DMS 273 treated with DMSO at 0.1 percent for 48 hours (cell line): ENCODE data around the gene TUBB2A.
"Not testable (repeated sequence)": the region's sequence is repeated elsewhere in the genome, so short reads cannot be mapped to it uniquely, and the experiment has no call there.

ENCODE experiments used
- DNase-seq: peaks from one replicate; lab custom pipeline; 2025; lab: John Stamatoyannopoulos, UW

The TUBB2A gene

DNA sequence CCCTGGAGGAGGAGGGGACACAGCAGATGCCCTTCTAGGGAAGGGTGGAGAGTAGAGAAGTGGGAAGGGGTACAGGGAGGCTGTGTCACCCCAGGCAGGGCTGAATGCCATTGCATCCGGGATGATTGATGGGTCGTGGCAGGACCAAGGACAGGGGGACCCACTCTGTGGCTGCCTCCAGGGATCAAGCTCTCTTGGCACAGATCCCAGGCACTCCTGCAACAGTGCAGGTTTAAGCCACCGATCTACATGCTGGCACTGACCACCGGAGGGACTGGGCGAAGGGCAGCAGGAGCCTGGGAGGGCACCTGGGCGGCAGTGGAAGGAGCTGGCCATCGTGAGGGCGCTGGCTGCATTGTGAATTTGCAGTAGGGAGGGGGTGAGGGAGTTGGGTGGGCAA is 22.6 kb upstream of the TUBB2A start:
- DNase-seq: not testable (repeated sequence)

DNA sequence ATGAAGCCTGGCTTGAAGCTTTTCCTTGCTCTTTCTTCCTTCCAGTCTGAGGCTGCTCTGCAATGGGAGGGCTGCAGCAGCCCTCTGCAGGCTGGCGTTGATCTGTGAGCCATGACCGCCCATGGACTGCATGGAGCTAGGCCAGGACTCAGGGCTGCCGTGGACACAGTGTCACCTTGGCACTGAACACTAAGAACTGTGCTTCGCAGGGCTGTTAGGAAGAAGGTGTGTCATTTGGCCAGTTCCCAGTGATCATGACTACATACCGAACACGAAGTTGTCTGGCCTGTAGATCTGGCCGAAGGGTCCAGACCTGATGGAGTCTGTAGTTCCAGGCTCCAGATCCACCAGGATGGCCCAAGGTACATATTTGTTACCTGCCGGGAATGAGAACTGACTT is 21.3 kb upstream of the TUBB2A start:
- not testable (repeated sequence) for DNase-seq

DNA sequence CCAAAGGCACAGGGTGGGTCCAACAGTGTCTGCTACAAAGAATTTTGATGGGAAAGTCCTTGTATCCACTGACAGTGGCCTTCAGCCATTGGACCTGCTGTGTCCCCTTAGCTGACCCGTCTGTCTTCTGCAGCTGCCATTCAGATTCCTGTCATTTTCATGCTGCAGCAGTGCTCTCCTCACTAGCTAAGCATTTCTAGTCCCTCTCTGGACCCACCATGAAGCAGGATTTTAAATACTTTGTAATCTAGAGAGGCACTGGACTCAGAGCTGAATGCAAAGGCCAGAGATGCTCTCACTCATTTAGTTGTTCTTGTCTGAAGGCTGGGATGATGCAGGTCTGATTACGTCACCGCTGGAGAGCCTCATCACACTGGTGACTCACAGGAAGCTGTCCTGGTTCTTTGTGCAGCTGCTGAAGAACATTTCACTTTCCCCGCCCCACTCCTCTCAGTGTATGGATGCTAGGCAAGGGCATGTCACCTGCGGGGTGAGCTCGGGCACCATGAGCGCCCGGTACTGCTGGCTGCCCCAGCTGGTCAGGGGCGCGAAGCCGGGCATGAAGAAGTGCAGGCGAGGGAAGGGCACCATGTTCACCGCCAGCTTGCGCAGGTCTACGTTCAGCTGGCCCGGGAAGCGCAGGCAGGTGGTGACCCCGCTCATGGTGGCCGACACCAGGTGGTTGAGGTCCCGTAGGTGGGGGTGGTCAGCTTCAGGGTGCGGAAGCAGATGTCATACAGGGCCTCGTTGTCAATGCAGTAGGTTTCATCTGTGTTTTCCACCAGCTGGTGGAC is 19.4 kb upstream of the TUBB2A start:
- no peak for DNase-seq

DNA sequence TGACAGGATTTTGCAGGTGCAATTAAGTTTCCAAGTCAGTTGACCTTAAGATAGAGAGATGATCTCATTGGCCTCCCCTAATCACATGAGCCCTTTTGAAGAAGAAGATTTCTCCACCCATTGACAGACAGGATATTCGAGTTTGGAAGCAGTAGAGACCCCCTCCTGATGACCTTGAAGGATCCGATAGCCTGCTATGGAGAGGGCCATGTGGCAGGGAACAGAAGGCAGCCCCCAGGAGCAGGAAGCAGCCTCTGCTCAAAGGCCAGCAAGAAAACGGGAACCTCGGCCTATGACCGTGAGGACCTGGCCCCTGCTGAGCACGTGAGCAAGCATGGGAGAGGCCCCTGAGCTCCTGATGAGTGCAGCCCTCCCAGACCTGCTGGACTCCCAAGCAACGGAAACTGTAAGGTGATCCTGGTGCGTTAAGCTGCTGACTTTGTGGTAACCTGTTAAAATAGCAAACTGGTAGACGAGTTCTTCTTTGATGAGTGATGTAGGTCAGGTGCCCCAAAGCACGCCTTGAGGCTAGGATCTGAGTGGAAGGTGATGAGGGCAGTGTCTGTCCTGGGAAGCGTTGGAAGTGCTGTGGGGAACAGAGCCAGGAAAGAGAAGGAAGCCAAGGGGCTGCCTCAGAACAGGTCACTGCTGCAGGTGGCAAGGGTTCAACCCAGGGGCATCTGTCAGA is 18.5 kb upstream of the TUBB2A start:
- DNase-seq: no peak

DNA sequence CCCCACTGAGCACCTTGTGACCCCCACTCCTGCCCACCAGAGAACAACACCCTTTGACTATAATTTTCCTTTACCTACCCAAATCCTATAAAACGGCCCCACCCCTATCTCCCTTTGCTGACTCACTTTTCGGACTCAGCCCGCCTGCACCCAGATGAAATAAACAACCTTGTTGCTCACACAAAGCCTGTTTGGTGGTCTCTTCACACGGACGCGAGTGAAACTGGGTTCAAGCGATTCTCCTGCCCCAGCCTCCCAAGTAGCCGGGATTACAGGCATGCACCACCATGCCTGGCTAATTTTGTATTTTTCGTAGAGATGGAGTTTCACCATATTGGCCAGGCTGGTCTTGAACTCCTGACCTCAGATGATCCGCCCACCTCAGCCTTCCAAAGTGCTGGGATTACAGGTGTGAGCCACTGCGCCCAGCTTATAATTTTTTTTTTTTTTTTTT is 16.3 kb upstream of the TUBB2A start:
- not testable (repeated sequence) for DNase-seq

DNA sequence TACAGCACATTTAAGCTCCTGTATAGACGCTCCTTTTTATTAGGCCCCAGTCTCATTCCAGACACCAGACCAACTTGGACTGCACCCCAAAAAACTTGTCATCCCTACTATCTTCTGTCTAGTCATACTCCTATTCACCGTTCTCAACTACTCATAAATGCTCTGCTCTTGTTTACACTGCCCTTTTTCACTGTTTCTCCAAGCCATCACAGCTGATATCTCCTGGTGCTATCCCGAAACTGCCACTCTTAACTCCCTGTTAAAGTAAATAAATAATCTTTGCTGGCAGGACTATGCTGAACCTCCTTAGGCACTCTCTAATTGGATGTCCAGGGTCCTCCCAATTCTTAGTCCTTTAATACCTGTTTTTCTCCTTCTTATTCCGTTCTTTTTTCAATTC is 15.4 kb upstream of the TUBB2A start:
- not testable (repeated sequence) for DNase-seq

DNA sequence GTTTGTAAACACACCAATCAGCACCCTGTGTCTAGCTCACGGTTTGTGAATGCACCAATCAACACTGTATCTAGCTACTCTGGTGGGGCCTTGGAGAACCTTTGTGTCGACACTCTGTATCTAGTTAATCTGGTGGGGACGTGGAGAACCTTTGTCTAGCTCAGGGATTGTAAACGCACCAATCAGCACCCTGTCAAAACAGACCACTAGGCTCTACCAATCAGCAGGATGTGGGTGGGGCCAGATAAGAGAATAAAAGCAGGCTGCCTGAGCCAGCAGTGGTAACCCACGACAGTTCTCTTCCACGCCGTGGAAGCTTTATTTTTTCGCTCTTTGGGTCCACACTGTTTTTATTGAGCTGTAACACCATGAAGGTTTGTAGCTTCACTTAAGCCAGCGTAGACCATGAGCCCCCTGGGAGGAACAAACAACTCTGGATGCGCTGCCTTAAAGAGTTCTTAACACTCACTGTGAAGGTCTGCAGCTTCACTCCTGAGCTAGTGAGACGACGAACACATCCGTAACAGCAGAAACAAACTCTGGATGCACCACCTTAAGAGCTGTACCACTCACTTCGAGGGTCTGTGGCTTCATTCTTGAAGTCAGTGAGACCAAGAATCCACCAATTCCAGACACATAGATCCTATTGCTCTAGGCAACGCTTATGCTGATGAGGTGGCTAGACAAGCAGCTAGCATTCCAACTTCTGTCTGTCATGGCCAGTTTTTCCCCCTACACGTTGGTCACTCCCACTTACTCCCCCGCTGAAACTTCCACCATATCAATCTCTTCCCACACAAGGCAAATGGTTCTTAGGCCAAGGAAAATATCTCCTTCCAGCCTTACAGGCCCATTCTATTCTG is 14.2 kb upstream of the TUBB2A start:
- DNase-seq: not testable (repeated sequence)

DNA sequence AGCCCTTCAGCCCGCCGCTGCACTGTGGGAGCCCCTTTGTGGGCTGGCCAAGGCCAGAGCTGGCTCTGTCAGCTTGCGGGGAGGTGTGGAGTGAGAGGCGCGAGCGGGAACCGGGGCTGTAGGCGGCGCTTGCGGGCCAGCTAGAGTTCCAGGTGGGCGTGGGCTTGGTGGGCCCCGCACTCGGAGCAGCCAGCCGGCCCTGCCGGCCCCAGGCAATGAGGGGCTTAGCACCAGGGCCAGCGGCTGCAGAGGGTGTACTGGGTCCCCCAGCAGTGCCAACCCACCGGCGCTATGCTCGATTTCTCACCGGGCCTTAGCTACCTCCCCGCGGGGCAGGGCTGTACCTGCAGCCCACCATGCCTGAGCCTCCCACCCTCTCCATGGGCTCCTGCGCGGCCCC is 13.3 kb upstream of the TUBB2A start:
- DNase-seq: not testable (repeated sequence)

DNA sequence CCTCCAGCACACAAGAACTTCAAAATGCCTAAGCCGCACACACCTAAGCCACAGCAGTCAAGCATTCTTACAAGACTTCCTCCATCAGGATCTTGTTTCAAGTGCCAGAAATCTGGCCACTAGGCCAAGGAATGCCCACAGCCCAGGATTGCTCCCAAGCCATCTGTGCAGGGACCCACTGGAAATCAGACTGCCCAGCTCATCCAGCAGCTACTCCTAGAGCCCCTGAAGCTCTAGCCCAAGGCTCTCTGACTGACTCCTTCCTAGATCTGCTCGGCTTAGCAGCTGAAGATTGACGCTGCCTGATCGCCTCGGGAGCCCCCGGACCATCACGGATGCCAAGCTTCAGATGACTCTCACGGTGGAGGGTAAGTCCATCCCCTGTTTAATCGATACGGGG is 10.7 kb upstream of the TUBB2A start:
- DNase-seq: not testable (repeated sequence)

DNA sequence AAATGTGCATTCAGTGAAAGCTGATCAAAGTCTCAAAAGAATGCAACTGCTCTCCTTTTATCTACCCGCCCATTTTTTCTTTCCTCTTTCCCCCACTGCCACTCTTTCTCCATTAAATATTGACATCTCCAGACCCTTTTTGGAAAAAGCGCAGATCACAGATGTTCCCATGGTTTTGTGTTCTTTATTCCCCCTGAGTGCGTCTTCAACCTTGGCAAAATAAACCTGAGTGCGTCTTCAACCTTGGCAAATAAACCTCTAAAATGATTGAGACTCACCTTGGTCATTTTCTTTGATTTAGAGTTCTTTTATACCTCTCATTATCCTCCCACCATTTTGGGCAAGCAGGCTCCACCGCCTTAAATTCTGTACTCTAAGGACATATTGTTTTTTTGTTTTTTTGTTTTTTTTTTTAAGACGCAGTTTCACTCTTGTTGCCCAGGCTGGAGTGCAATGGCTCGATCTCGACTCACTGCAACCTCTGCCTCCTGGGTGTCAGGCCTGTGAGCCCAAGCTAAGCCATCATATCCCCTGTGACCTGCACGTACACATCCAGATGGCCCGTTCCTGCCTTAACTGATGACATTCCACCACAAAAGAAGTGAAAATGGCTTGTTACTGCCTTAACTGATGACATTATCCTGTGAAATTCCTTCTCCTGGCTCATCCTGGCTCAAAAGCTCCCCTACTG is 9.3 kb upstream of the TUBB2A start:
- DNase-seq: not testable (repeated sequence)

DNA sequence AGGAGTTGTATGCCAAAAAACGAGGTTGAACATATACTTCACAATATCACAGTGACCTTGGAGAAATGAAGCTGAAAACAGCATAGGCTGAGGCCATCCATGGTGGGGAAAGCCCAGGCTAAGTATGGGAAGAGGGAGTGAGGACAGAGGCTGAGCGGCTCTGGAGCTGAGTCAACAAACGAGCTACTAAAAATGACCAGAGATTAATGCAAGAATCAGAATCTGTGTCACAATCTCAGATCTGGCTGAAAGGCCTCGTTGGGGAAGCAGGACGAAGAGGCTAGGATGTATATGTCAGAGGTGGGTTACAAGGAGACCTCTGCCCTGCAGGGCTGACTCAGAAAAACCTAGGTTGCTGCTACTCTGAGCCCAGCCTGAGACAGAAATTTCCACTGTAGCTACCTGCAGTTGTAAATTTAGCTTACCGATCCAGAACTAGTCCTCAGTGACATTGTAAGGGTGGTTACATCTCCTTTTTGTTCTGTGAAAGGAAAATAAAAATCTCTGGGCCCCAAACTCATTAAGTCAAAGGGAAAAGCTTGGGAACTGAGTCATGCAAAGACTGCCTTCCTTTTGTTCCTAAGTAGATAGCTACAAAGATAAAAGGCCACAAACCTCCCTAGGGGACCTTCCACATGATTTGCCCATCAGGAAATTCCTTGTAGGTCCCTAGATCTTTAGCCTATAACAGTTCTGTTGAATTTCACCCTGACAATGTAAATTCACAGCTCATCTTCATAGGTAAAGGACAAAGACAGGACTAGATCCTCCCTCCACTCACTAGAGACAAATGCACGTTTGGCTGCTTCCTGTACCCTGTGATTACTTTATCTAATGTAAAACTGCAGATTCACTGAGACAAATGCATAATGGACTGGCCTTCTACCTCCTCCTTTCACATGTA is 8.5 kb upstream of the TUBB2A start:
- no peak for DNase-seq

DNA sequence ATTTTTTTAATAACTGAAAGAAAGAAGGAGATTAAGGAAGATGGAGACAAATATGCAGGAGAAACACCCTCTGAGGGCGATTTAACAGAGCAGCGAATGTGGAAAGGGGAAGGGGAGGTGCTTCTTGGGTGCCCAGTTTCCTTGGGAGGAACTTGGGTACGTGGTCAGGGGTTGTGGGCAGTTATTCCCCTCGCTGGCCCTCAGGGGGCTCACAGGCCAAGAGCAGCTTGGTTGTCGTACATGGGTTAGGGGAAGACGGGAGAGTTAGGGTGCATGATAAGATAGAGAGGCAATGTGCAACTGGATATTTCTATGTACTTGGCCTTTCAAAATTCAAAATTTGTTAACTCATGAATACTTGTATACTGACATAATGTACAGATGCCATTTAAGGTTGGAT is 7.0 kb upstream of the TUBB2A start:
- DNase-seq: no peak

DNA sequence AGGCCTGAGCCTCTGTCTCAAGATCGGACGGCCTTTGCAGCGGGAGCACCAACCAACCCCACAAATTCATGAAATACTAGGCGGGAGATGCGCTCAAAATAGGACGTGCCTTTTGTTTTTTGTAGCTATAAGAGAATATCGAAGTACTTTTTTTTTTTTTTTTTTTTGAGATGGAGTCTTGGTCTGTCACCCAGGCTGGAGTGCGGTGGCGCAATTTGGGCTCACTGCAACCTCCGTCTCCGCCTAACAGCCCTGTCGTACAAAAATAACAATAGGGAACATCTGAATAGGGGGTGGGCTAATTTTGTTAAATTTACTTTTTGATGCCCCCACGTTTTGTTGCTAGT is 5.9 kb upstream of the TUBB2A start:
- DNase-seq: no peak

DNA sequence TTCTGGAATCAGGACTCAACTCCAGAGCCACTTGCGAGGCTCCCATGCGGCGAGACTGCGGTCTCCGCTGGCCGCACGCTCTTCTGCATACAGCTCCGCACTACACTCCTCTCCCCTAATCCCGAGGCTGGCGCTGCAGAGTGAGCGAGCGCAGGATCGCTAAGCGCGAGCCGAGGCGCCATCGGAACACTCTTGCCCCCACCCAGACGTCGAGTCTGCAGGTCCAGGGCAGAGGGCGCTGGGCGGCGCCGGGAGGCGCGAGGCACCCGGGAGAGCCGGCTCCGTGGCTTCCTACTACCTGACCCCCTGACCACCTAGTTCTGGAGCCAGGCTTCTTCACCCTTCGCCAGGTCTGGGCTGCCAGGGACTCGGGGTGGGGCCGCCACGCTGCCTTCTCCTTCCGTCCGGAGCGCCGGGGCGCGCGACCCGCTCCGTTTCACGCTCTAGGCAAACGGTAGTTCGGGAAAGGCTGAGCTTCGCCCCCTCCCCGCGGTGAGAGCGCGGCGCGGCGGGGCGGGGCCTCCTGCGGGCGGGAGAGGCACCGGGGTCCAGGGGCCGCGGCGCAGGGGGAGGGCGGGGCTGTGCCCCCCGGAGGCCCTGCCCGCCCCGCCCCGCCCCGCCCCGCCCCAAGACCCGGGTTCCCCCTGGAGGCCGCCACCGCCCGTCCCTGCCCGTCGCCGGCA is 5.4 kb upstream of the TUBB2A start:
- DNase-seq: peak; percentile 32

DNA sequence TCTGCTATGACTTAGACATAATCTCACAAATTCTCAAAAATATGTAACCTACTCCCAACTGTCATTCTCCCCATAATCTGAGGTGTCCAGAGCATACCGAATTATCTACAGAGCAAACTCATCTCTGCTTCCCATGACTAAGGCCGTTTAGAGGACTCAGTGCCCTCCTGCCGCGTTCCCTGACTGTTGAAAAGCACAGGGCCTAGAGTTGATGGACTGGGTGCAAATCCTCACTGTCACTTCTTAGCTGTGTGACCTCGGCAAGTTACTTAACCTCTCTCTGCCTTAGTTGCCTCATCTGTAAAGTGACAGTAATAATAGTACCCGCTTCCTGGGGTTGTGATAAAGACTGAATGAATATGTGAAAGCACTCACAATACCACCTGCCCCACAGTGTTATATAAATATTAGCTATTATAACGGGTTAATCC is 4.7 kb upstream of the TUBB2A start:
- no peak for DNase-seq

DNA sequence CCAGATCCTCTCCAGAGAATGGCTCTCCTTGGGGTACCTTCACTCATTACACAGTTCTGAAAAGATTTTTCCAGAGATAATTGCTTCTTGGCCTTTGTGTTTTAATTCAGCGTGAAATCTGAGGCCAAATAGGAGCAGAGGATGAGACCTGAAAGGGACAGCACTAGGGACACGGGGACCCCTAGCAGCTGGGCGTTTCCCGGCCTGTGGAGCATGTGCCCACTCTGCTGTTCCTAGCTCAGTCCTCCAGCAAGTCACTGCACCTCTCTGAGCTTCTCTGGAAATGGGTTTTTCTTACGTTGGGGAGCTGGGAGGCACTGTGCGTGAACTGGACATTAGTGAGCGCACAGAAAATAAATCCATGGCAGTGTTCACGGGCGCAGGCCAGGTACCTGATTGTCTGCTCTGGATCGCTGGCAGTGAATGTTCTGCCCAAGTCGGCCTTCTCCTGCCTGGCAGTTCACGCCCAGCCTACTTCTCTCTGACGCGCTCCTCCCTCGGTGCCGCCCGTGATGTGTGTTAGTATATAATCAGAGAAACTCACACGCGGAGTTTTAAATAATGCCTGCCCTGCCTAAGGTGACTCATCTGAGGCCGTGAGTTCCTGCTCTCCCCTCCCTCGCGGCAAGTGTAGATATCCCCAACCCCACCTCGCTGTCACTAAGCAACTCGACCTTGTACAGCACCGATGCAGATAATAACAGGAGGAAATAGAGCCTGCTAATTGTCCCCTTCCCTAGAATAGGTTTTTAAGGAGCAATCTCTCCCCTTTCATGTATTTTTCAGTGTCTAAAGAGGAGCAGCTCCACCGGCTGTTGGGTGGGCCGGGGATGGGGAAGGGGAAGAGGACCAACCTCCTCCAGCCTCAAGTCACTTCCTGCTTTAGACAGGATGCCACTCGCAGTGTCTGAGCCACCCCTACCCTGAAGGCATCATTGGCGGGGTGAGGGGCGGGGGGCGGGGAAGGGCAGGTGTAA is 2.7 kb upstream of the TUBB2A start:
- no peak for DNase-seq

DNA sequence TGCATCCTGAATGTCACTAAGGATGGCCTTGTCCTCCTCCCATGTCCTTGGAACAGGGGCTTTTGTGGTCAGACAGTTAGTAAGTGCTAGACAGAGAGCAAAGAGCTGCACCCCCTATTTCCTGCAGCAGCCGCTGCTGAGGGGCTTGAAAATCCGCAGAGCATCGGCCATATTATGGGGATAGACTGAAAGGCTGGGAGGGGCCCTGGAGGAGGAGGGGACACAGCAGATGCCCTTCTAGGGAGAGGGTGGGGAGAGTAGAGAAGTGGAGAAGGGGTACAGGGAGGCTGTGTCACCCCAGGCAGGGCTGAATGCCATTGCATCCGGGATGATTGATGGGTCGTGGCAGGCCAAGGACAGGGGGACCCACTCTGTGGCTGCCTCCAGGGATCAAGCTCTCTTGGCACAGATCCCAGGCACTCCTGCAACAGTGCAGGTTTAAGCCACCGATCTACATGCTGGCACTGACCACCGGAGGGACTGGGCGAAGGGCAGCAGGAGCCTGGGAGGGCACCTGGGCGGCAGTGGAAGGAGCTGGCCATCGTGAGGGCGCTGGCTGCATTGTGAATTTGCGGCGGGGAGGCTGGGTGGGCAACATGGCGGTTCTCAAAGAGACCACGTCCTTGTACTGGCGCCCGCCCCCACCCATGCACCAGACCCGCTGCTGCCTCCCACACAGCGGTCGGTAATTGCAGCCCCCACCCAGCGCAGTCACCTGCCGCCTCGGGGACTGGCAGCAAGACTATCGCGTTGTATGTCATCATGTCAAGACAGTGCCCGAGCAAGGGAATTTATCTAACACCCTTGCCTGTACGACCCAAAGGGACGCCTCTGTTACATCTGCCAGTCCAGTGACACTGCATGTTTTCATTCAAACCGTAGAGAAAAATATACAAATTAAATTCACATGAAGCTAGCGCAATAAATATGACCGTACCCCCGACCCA is 887 bp downstream of the TUBB2A start:
- DNase-seq: not testable (repeated sequence)

DNA sequence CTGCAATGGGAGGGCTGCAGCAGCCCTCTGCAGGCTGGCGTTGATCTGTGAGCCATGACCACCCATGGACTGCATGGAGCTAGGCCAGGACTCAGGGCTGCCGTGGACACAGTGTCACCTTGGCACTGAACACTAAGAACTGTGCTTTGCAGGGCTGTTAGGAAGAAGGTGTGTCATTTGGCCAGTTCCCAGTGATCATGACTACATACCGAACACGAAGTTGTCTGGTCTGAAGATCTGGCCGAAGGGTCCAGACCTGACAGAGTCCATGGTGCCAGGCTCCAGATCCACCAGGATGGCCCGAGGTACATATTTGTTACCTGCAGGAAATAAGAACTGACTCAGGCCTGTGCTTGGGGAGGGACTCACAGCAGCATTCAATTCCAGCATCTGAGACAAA is 1.9 kb downstream of the TUBB2A start:
- DNase-seq: not testable (repeated sequence)
